Glutamatergic neuron (in vitro differentiated cells): Measurements from ENCODE around the gene SLC5A10. TPM values are rescaled to one million over a fixed set of nuclear protein-coding genes. Genes with fewer than 3 reads are reported as not detected.

Experiments
- DNase-seq: peaks from one replicate; pipeline ENCODE4 v3.0.0; 2022
- H3K27ac Mint-ChIP-seq: one replicate; pipeline ENCODE4 v1.8.0; 2020; ENCODE audit warnings: mild to moderate bottlenecking, mixed read lengths, inconsistent platforms; ENCODE audit not compliant: unreplicated experiment
- H3K27me3 Mint-ChIP-seq: one replicate; pipeline ENCODE4 v1.8.0; 2020; ENCODE audit warnings: mild to moderate bottlenecking, moderate library complexity, mixed read lengths, inconsistent platforms; ENCODE audit not compliant: unreplicated experiment
- H3K36me3 Mint-ChIP-seq: one replicate; pipeline ENCODE4 v1.8.0; 2020; ENCODE audit warnings: mild to moderate bottlenecking, mixed read lengths, inconsistent platforms; ENCODE audit not compliant: unreplicated experiment
- H3K4me1 Mint-ChIP-seq: one replicate; pipeline ENCODE4 v1.8.0; 2020; ENCODE audit warnings: mild to moderate bottlenecking, low read depth, mixed read lengths, inconsistent platforms; ENCODE audit not compliant: unreplicated experiment
- H3K4me3 Mint-ChIP-seq: one replicate; pipeline ENCODE4 v1.8.0; 2020; ENCODE audit warnings: mild to moderate bottlenecking, mixed read lengths, inconsistent platforms; ENCODE audit not compliant: unreplicated experiment
- H3K9me3 Mint-ChIP-seq: one replicate; pipeline ENCODE4 v1.8.0; 2020; ENCODE audit warnings: mild to moderate bottlenecking, moderate library complexity, mixed read lengths, inconsistent platforms; ENCODE audit not compliant: unreplicated experiment
- total RNA-seq: library from RNA; stranded (reverse); fragmentation: NEBNext Ultra II Directional; extraction: Animal tissue kit (Norgen Biotek cat#: 25700); gene quantifications from one replicate; pipeline ENCODE4 v1.2.1, GENCODE V29; 2021; ENCODE audit not compliant: unreplicated experiment
- TF ChIP-seq, protein P1 (sequence below): fragments of 200-600 bp; sonication (generic); IDR thresholded peaks from one replicate; pipeline ENCODE4 v1.5.0; 2021; ENCODE audit not compliant: partially characterized antibody, unreplicated experiment

The SLC5A10 gene
- total RNA-seq, 1 donor from 2014 or later = not detected

GRCh38 chr17:19003543-19004420 lies 51.8 kb downstream of the SLC5A10 start:
- TF ChIP-seq, protein P1, sequence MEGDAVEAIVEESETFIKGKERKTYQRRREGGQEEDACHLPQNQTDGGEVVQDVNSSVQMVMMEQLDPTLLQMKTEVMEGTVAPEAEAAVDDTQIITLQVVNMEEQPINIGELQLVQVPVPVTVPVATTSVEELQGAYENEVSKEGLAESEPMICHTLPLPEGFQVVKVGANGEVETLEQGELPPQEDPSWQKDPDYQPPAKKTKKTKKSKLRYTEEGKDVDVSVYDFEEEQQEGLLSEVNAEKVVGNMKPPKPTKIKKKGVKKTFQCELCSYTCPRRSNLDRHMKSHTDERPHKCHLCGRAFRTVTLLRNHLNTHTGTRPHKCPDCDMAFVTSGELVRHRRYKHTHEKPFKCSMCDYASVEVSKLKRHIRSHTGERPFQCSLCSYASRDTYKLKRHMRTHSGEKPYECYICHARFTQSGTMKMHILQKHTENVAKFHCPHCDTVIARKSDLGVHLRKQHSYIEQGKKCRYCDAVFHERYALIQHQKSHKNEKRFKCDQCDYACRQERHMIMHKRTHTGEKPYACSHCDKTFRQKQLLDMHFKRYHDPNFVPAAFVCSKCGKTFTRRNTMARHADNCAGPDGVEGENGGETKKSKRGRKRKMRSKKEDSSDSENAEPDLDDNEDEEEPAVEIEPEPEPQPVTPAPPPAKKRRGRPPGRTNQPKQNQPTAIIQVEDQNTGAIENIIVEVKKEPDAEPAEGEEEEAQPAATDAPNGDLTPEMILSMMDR = no peak
- Mint-ChIP-seq H3K27me3 (peaks cover 2% of the 10 kb centered on the region), H3K36me3 (no peaks in the 10 kb centered on the region), H3K4me3 (peak overlapping the region; percentile 65), H3K4me1 (no peaks in the 10 kb centered on the region), H3K27ac (no peak overlapping the region), H3K9me3 (no peaks in the 10 kb centered on the region)
- no peak for DNase-seq

DNA sequence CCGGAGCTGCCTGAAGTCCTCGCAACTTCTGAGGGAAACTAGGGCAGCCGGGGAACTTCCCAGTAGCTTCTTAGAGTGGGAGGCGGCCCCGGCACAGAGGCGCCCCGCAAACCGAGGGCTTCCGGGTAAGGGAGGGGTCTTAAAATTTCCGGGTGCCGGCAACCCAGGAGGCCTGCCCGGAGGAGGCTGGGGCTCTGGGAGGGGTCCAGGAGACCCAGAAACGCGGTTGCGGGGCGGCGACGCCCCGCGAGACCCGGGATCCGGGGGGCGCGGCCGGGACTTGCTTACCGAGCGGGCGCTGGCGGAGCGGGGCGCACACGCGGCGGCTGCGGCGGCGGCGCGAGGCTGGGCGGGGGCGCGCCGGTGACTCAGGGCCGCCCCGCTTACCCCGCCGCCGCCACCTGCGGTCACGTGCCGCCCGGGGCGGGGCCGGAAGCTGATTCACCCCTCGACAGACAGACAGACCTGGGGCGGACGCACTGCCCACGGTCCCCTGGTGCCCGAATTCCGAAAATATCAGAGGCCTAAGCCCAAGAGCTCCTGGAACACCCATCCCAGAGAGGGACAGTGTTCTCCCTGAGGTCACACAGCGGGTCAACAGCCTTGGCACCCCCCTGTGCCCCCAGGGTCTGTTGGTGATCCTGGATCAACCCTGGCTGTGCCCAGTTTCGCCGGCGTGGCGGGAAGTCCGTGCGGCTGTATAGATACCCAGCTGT lies 52.6 kb downstream of the SLC5A10 start, which contains the start of gene FAM83G:
TSS of gene FAM83G (minus strand) at position 344 of the 716 bp plus-strand sequence. CDS start 723 bp downstream, outside the sequence.
- H3K27me3 Mint-ChIP-seq = peaks cover 4% of the 10 kb centered on the region
- TF ChIP-seq, protein P1 = no peak
- H3K4me3 Mint-ChIP-seq = peak within 1 kb of the TSS; percentile 72
- DNase-seq = no peak
- H3K9me3 Mint-ChIP-seq = peaks cover 1% of the 10 kb centered on the region
- H3K4me1 Mint-ChIP-seq = no peaks in the 10 kb centered on the region
- no peak within 1 kb of the TSS for H3K27ac Mint-ChIP-seq
- no peaks in the 10 kb centered on the region for H3K36me3 Mint-ChIP-seq

- no peak overlapping the region for H3K4me3 Mint-ChIP-seq
- no peak overlapping the region for H3K27ac Mint-ChIP-seq
- TF ChIP-seq, protein P1 = no peak
- H3K36me3 Mint-ChIP-seq = no peaks in the 10 kb centered on the region
- peaks cover 2% of the 10 kb centered on the region for H3K9me3 Mint-ChIP-seq
- peaks cover 4% of the 10 kb centered on the region for H3K27me3 Mint-ChIP-seq
- no peaks in the 10 kb centered on the region for H3K4me1 Mint-ChIP-seq
- no peak for DNase-seq
These were observed 53.3 kb downstream of the SLC5A10 start for GRCh38 chr17:19005137-19005773.

GRCh38 chr17:19005789-19006430 lies 53.9 kb downstream of the SLC5A10 start:
- Mint-ChIP-seq H3K4me3 (peak overlapping the region; percentile 28), H3K4me1 (no peaks in the 10 kb centered on the region), H3K27me3 (peaks cover 4% of the 10 kb centered on the region), H3K36me3 (no peaks in the 10 kb centered on the region), H3K9me3 (peaks cover 2% of the 10 kb centered on the region), H3K27ac (no peak overlapping the region)
- TF ChIP-seq, protein P1 = no peak
- DNase-seq = no peak
